Liver (tissue), 9 donors: Measurements from ENCODE around the gene CHD3. TPM values are rescaled to one million over a fixed set of nuclear protein-coding genes. Genes with fewer than 3 reads are reported as not detected.

Experiments
- DNase-seq: peaks from one replicate; pipeline ENCODE4 v3.0.0-alpha.2; 2017; ENCODE audit warnings: low spot score
- H3K27ac ChIP-seq, 2 donors: one replicate each; pipeline ENCODE4 v1.7.0; 2013; ENCODE audit warnings: inconsistent platforms in 2 of 2, low read length in 2 of 2, control low read depth in 1 of 2, low read depth in 1 of 2, mild to moderate bottlenecking in 1 of 2
- H3K27me3 ChIP-seq, 4 donors: one replicate each; pipeline versions ENCODE4 v1.6.1 to v1.7.0; 2013; ENCODE audit warnings: low read length in 3 of 4, inconsistent platforms in 1 of 4, mild to moderate bottlenecking in 1 of 4, moderate library complexity in 1 of 4; ENCODE audit not compliant: control insufficient read depth in 4 of 4, insufficient read depth in 4 of 4
- H3K36me3 ChIP-seq, 4 donors: one replicate each; pipeline versions ENCODE4 v1.6.1 to v1.7.0; 2013; ENCODE audit warnings: low read length in 3 of 4, mild to moderate bottlenecking in 3 of 4, low read depth in 1 of 4, moderate library complexity in 1 of 4; ENCODE audit not compliant: control insufficient read depth in 4 of 4, insufficient read depth in 3 of 4
- H3K4me1 ChIP-seq, 4 donors: one replicate each; pipeline versions ENCODE4 v1.6.1 to v1.7.0; 2013; ENCODE audit warnings: low read length in 3 of 4, mild to moderate bottlenecking in 3 of 4, moderate library complexity in 1 of 4; ENCODE audit not compliant: control insufficient read depth in 4 of 4, insufficient read depth in 4 of 4
- H3K4me3 ChIP-seq, 3 donors: one replicate each; pipeline versions ENCODE4 v1.6.1 to v1.7.0; 2013; ENCODE audit warnings: low read length in 3 of 3, control low read depth in 1 of 3, low read depth in 1 of 3, mild to moderate bottlenecking in 1 of 3
- H3K9ac ChIP-seq, 2 donors: one replicate each; pipeline ENCODE4 v1.7.0; 2013; ENCODE audit warnings: low read length in 2 of 2, mild to moderate bottlenecking in 2 of 2, moderate library complexity in 2 of 2, control low read depth in 1 of 2, low read depth in 1 of 2
- H3K9me3 ChIP-seq, 4 donors: one replicate each; pipeline versions ENCODE4 v1.6.1 to v1.7.0; 2013; ENCODE audit warnings: low read length in 3 of 4; ENCODE audit not compliant: control insufficient read depth in 4 of 4
- EGR1 ChIP-seq, 2 donors: IDR thresholded peaks; 2 replicates each; pipeline ENCODE4 v1.6.1; 2016 to 2018; ENCODE audit warnings: antibody characterized with exemption in 2 of 2, low read depth in 2 of 2
- FOXA1 ChIP-seq: IDR thresholded peaks from 2 replicates; pipeline ENCODE4 v1.6.1; 2016; ENCODE audit warnings: antibody characterized with exemption
- FOXA2 ChIP-seq: IDR thresholded peaks from 2 replicates; pipeline ENCODE4 v1.6.1; 2016; ENCODE audit warnings: antibody characterized with exemption
- GABPA ChIP-seq, 2 donors: IDR thresholded peaks in 1 of 2; conservative IDR thresholded peaks in 1 of 2; 2 replicates each; pipeline ENCODE4 v1.6.1; 2016; ENCODE audit warnings: antibody characterized with exemption in 2 of 2, mild to moderate bottlenecking in 1 of 2, moderate library complexity in 1 of 2
- HNF4A ChIP-seq, 2 donors: conservative IDR thresholded peaks; 2 replicates each; pipeline ENCODE4 v1.6.1; 2016; ENCODE audit warnings: antibody characterized with exemption in 2 of 2, mild to moderate bottlenecking in 2 of 2
- HNF4G ChIP-seq: IDR thresholded peaks from 2 replicates; pipeline ENCODE4 v1.6.1; 2016; ENCODE audit warnings: antibody characterized with exemption
- JUND ChIP-seq, 2 donors: IDR thresholded peaks; 2 replicates each; pipeline ENCODE4 v1.6.1; 2016; ENCODE audit warnings: antibody characterized with exemption in 2 of 2
- NR2F2 ChIP-seq: IDR thresholded peaks from 2 replicates; pipeline ENCODE4 v1.6.1; 2016; ENCODE audit warnings: antibody characterized with exemption
- RAD21 ChIP-seq, 2 donors: IDR thresholded peaks; 2 replicates each; pipeline ENCODE4 v1.6.1; 2016; ENCODE audit warnings: antibody characterized with exemption in 2 of 2, mild to moderate bottlenecking in 2 of 2
- RXRA ChIP-seq, 2 donors: IDR thresholded peaks; 2 replicates each; pipeline ENCODE4 v1.6.1; 2017 to 2018; ENCODE audit warnings: antibody characterized with exemption in 2 of 2, mild to moderate bottlenecking in 1 of 2
- SP1 ChIP-seq: IDR thresholded peaks from 2 replicates; pipeline ENCODE4 v1.6.1; 2018; ENCODE audit warnings: antibody characterized with exemption, mild to moderate bottlenecking
- TAF1 ChIP-seq: conservative IDR thresholded peaks from 2 replicates; pipeline ENCODE4 v1.6.1; 2016; ENCODE audit warnings: antibody characterized with exemption, mild to moderate bottlenecking
- YY1 ChIP-seq: IDR thresholded peaks from 2 replicates; pipeline ENCODE4 v1.6.1; 2016; ENCODE audit warnings: antibody characterized with exemption, mild to moderate bottlenecking
- WGBS: extraction: QIAGEN DNeasy Blood & Tissue Kit; methylation state at CpG from one replicate; pipeline ENCODE4 v1.1.7; 2013; 5-methylcytosine and 5-hydroxymethylcytosine counted together
- polyA plus RNA-seq, 2 donors: library from polyadenylated mRNA; stranded (reverse) in 1 of 2; unstranded in 1 of 2; fragments of 200-250 nt in 1 of 2; fragments of >200 nt in 1 of 2; fragmentation: Nextera tagmentation in 1 of 2; extraction: Ambion mirVana in 1 of 2; gene quantifications; one replicate each; pipeline versions ENCODE4 v1.2.1 to v1.2.3, GENCODE V29; 2013 to 2015
- total RNA-seq, 2 donors: library from RNA; depleted of rRNA; stranded (reverse); fragments of >200 nt; gene quantifications; one replicate each; pipeline ENCODE4 v1.2.3, GENCODE V29; 2014
- TF ChIP-seq, protein P1 (sequence below): IDR thresholded peaks from 2 replicates; pipeline ENCODE4 v1.6.1; 2016; ENCODE audit warnings: antibody characterized with exemption
- TF ChIP-seq, protein P2 (sequence below): IDR thresholded peaks from 2 replicates; pipeline ENCODE4 v1.6.1; 2016; ENCODE audit warnings: antibody characterized with exemption, mild to moderate bottlenecking
- TF ChIP-seq, protein P3 (sequence below): IDR thresholded peaks from 2 replicates; pipeline ENCODE4 v1.6.1; 2016; ENCODE audit warnings: antibody characterized with exemption
- TF ChIP-seq, protein P4 (sequence below): IDR thresholded peaks from 2 replicates; pipeline ENCODE4 v1.6.1; 2016; ENCODE audit warnings: antibody characterized with exemption
- TF ChIP-seq, protein P5 (sequence below): fragments of 150-350 bp; IDR thresholded peaks from 2 replicates; pipeline ENCODE4 v1.5.1; 2017; ENCODE audit warnings: improper control_type of control experiment, low read depth, low read length; ENCODE audit not compliant: missing input control
- donor health status: healthy.
- donor health status: healthy.
- donor health status: healthy.
- donor health status: healthy.
- donor health status: healthy.

The CHD3 gene
- total and polyA plus RNA-seq, 4 donors: 1.9 to 14.4 (median 7.2) TPM

DNA sequence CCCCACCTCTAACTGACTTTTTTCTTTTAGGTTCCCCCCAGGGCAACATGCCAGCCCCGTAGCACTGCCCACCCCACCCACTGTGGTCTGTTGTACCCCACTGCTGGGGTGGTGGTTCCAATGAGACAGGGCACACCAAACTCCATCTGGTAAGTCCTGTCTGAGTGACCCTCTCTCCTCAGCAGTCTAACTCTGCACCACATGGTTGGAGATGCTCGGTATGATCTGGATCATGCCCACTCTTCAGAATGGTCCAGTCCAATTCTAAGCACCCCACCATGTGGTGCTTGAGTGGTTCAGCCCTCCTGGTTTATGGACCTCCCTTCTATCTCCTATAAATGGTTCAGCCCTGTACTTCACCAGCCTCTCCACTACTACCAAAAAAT is 48.7 kb upstream of the CHD3 start:
- no peak overlapping the region for H3K4me3 ChIP-seq

DNA sequence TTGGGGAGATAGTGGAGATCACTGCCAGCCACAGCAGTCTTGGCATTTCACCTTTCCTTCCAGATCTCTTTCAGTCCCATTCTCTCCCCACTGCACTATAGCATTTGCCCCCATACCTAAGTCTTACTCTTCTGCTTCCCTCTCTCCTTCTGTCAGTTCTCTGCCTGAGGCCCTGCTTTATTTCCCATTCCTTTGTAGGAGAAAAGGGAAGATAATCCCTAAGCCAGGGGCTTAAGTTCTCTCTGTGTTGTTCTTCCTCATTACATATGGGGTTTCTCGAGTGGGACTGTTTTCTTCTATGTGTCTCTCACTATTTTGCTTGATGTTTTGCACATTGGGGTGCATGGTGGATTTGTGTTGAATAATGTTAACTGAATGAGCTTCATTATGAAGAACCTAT is 48.1 kb upstream of the CHD3 start:
- DNase-seq: no peak
- Histone ChIP-seq H3K27me3 (no peaks in the 10 kb centered on the region), H3K9me3 (no peaks in the 10 kb centered on the region), H3K4me1 (peaks cover 2 to 63% (median 42%) of the 10 kb centered on the region in 4 donors), H3K9ac (no peak overlapping the region), H3K4me3 (no peak overlapping the region), H3K27ac (peak overlapping the region; percentile 99 to 100), H3K36me3 (no peaks in the 10 kb centered on the region)
- no peak for TF ChIP-seq NR2F2
- no peak for TF ChIP-seq FOXA1
- no peak for TF ChIP-seq YY1
- TF ChIP-seq FOXA2: no peak
- TF ChIP-seq HNF4A (conservative IDR thresholded peaks at IDR 0.05): no peak
- TF ChIP-seq SP1: no peak
- TF ChIP-seq, protein P1, sequence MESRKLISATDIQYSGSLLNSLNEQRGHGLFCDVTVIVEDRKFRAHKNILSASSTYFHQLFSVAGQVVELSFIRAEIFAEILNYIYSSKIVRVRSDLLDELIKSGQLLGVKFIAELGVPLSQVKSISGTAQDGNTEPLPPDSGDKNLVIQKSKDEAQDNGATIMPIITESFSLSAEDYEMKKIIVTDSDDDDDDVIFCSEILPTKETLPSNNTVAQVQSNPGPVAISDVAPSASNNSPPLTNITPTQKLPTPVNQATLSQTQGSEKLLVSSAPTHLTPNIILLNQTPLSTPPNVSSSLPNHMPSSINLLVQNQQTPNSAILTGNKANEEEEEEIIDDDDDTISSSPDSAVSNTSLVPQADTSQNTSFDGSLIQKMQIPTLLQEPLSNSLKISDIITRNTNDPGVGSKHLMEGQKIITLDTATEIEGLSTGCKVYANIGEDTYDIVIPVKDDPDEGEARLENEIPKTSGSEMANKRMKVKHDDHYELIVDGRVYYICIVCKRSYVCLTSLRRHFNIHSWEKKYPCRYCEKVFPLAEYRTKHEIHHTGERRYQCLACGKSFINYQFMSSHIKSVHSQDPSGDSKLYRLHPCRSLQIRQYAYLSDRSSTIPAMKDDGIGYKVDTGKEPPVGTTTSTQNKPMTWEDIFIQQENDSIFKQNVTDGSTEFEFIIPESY: no peak
- no peak for TF ChIP-seq HNF4G
- no peak for TF ChIP-seq EGR1 (IDR thresholded peaks at IDR 0.05; ENCODE audit: low read depth in 2 of 2)
- TF ChIP-seq, protein P2, sequence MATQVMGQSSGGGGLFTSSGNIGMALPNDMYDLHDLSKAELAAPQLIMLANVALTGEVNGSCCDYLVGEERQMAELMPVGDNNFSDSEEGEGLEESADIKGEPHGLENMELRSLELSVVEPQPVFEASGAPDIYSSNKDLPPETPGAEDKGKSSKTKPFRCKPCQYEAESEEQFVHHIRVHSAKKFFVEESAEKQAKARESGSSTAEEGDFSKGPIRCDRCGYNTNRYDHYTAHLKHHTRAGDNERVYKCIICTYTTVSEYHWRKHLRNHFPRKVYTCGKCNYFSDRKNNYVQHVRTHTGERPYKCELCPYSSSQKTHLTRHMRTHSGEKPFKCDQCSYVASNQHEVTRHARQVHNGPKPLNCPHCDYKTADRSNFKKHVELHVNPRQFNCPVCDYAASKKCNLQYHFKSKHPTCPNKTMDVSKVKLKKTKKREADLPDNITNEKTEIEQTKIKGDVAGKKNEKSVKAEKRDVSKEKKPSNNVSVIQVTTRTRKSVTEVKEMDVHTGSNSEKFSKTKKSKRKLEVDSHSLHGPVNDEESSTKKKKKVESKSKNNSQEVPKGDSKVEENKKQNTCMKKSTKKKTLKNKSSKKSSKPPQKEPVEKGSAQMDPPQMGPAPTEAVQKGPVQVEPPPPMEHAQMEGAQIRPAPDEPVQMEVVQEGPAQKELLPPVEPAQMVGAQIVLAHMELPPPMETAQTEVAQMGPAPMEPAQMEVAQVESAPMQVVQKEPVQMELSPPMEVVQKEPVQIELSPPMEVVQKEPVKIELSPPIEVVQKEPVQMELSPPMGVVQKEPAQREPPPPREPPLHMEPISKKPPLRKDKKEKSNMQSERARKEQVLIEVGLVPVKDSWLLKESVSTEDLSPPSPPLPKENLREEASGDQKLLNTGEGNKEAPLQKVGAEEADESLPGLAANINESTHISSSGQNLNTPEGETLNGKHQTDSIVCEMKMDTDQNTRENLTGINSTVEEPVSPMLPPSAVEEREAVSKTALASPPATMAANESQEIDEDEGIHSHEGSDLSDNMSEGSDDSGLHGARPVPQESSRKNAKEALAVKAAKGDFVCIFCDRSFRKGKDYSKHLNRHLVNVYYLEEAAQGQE: no peak
- TF ChIP-seq, protein P3, sequence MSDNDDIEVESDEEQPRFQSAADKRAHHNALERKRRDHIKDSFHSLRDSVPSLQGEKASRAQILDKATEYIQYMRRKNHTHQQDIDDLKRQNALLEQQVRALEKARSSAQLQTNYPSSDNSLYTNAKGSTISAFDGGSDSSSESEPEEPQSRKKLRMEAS: no peak
- TF ChIP-seq JUND (IDR thresholded peaks at IDR 0.05): no peak
- no peak for TF ChIP-seq GABPA (IDR thresholded peaks at IDR 0.05 in 1 of 2, conservative IDR thresholded peaks at IDR 0.05 in 1 of 2)
- no peak for TF ChIP-seq TAF1
- TF ChIP-seq RXRA (IDR thresholded peaks at IDR 0.05): no peak
- no peak for TF ChIP-seq RAD21 (IDR thresholded peaks at IDR 0.05)
- TF ChIP-seq, protein P4, sequence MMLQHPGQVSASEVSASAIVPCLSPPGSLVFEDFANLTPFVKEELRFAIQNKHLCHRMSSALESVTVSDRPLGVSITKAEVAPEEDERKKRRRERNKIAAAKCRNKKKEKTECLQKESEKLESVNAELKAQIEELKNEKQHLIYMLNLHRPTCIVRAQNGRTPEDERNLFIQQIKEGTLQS: no peak
- TF ChIP-seq, protein P5, sequence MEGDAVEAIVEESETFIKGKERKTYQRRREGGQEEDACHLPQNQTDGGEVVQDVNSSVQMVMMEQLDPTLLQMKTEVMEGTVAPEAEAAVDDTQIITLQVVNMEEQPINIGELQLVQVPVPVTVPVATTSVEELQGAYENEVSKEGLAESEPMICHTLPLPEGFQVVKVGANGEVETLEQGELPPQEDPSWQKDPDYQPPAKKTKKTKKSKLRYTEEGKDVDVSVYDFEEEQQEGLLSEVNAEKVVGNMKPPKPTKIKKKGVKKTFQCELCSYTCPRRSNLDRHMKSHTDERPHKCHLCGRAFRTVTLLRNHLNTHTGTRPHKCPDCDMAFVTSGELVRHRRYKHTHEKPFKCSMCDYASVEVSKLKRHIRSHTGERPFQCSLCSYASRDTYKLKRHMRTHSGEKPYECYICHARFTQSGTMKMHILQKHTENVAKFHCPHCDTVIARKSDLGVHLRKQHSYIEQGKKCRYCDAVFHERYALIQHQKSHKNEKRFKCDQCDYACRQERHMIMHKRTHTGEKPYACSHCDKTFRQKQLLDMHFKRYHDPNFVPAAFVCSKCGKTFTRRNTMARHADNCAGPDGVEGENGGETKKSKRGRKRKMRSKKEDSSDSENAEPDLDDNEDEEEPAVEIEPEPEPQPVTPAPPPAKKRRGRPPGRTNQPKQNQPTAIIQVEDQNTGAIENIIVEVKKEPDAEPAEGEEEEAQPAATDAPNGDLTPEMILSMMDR: no peak
- WGBS: 66% methylated on average over 1 of the region's 1 CpG

More for the DNA sequence above, 48.7 kb upstream of the CHD3 start:
- Histone ChIP-seq H3K9ac (peak overlapping the region in 1 of 2 donors; percentile 34), H3K36me3 (no peaks in the 10 kb centered on the region), H3K27ac (peak overlapping the region; percentile 77 to 99), H3K27me3 (no peaks in the 10 kb centered on the region), H3K4me1 (peaks cover 3 to 62% (median 40%) of the 10 kb centered on the region in 4 donors), H3K9me3 (no peaks in the 10 kb centered on the region)
- TF ChIP-seq TAF1 (no peak), RXRA (IDR thresholded peaks at IDR 0.05) (no peak), FOXA1 (no peak), FOXA2 (no peak), YY1 (no peak)
- TF ChIP-seq, protein P2: no peak
- TF ChIP-seq, protein P4: no peak
- no peak for DNase-seq
- WGBS: 73% methylated on average over 2 of the region's 2 CpGs
